IPS DF 6.9 (cell line): Measurements from ENCODE around the gene UGP2.

Experiments
- DNase-seq: peaks from one replicate; pipeline ENCODE4 v3.0.0-alpha.2; 2013; ENCODE audit warnings: low read depth, low spot score
- H3K27ac ChIP-seq: one replicate; pipeline ENCODE4 v1.5.1; 2013; ENCODE audit warnings: low read length, control low read depth
- H3K27me3 ChIP-seq: 2 replicates; pipeline ENCODE4 v1.6.1; 2013; ENCODE audit warnings: mild to moderate bottlenecking, low read length; ENCODE audit not compliant: control insufficient read depth, insufficient read depth
- H3K36me3 ChIP-seq: 2 replicates; pipeline ENCODE4 v1.6.1; 2013; ENCODE audit warnings: low read length; ENCODE audit not compliant: control insufficient read depth, insufficient read depth
- H3K4me1 ChIP-seq: 2 replicates; pipeline ENCODE4 v1.6.1; 2013; ENCODE audit warnings: low read length; ENCODE audit not compliant: control insufficient read depth, insufficient read depth
- H3K4me3 ChIP-seq: 2 replicates; pipeline ENCODE4 v1.5.1; 2013; ENCODE audit warnings: mild to moderate bottlenecking, low read length
- H3K9me3 ChIP-seq: 2 replicates; pipeline ENCODE4 v1.6.1; 2013; ENCODE audit warnings: low read length, inconsistent platforms; ENCODE audit not compliant: control insufficient read depth, insufficient read depth
- WGBS: extraction: QIAGEN DNeasy Blood & Tissue Kit; methylation state at CpG from one replicate; pipeline ENCODE4 v1.1.7; 2013; ENCODE audit warnings: mixed read lengths, missing lambda C conversion rate; ENCODE audit not compliant: insufficient read length, insufficient coverage; 5-methylcytosine and 5-hydroxymethylcytosine counted together

UGP2 gene

GRCh38 chr2:63862806-63863205 lies 21.1 kb downstream of the UGP2 start:
- H3K27me3 ChIP-seq: no peaks in the 10 kb centered on the region
- H3K9me3 ChIP-seq: no peaks in the 10 kb centered on the region
- peaks cover 16% of the 10 kb centered on the region; the same call in 1 of the 2 replicates for H3K36me3 ChIP-seq
- H3K27ac ChIP-seq: no peak overlapping the region
- WGBS: no CpG with 5 or more reads among the region's 1 CpG
- DNase-seq: no peak
- H3K4me3 ChIP-seq: no peak overlapping the region
- no peaks in the 10 kb centered on the region for H3K4me1 ChIP-seq

- Histone ChIP-seq H3K4me1 (no peaks in the 10 kb centered on the region), H3K27me3 (no peaks in the 10 kb centered on the region), H3K27ac (no peak overlapping the region), H3K36me3 (peaks cover 15% of the 10 kb centered on the region; the same call in 1 of the 2 replicates), H3K9me3 (no peaks in the 10 kb centered on the region), H3K4me3 (no peak overlapping the region)
- no peak for DNase-seq
- no CpG with 5 or more reads among the region's 1 CpG for WGBS
Measured at GRCh38 chr2:63863707-63864106, 22.0 kb downstream of the UGP2 start.

- H3K4me1 ChIP-seq: no peaks in the 10 kb centered on the region
- DNase-seq: no peak
- WGBS: no CpG with 5 or more reads among the region's 6 CpGs
- H3K27me3 ChIP-seq: no peaks in the 10 kb centered on the region
- H3K27ac ChIP-seq: no peak overlapping the region
- no peak overlapping the region for H3K4me3 ChIP-seq
- no peaks in the 10 kb centered on the region for H3K9me3 ChIP-seq
- peaks cover 10% of the 10 kb centered on the region; the same call in 1 of the 2 replicates for H3K36me3 ChIP-seq
Measured at GRCh38 chr2:63865159-63865799, 23.6 kb downstream of the UGP2 start.

GRCh38 chr2:63866009-63866709 lies 24.5 kb downstream of the UGP2 start:
- H3K36me3 ChIP-seq: peaks cover 10% of the 10 kb centered on the region; the same call in 1 of the 2 replicates
- no CpG with 5 or more reads among the region's 2 CpGs for WGBS
- no peak for DNase-seq
- H3K4me1 ChIP-seq: no peaks in the 10 kb centered on the region
- H3K4me3 ChIP-seq: no peak overlapping the region
- H3K27me3 ChIP-seq: no peaks in the 10 kb centered on the region
- H3K27ac ChIP-seq: no peak overlapping the region
- H3K9me3 ChIP-seq: no peaks in the 10 kb centered on the region

GRCh38 chr2:63870679-63871078 lies 29.0 kb downstream of the UGP2 start:
- Histone ChIP-seq H3K36me3 (peaks cover 15% of the 10 kb centered on the region; the same call in 1 of the 2 replicates), H3K4me3 (no peak overlapping the region), H3K27me3 (no peaks in the 10 kb centered on the region), H3K4me1 (no peaks in the 10 kb centered on the region), H3K27ac (no peak overlapping the region), H3K9me3 (no peaks in the 10 kb centered on the region)
- WGBS: no CpG with 5 or more reads among the region's 4 CpGs
- DNase-seq: no peak

GRCh38 chr2:63871864-63872263 lies 30.2 kb downstream of the UGP2 start:
- DNase-seq: no peak
- Histone ChIP-seq H3K9me3 (no peaks in the 10 kb centered on the region), H3K4me3 (no peak overlapping the region), H3K27me3 (no peaks in the 10 kb centered on the region), H3K4me1 (0 out of 2 replicates have a peak, but pooled peaks cover 2% of the 10 kb centered on the region), H3K27ac (no peak overlapping the region), H3K36me3 (peaks cover 15% of the 10 kb centered on the region; the same call in 1 of the 2 replicates)
- WGBS: no CpG with 5 or more reads among the region's 4 CpGs

GRCh38 chr2:63872571-63873328 lies 31.1 kb downstream of the UGP2 start:
- H3K4me1 ChIP-seq: 0 out of 2 replicates have a peak, but pooled peaks cover 2% of the 10 kb centered on the region
- no CpG with 5 or more reads among the region's 6 CpGs for WGBS
- H3K27ac ChIP-seq: no peak overlapping the region
- peaks cover 15% of the 10 kb centered on the region; the same call in 1 of the 2 replicates for H3K36me3 ChIP-seq
- DNase-seq: no peak
- no peak overlapping the region for H3K4me3 ChIP-seq
- no peaks in the 10 kb centered on the region for H3K9me3 ChIP-seq
- H3K27me3 ChIP-seq: no peaks in the 10 kb centered on the region

- no peak overlapping the region for H3K4me3 ChIP-seq
- no peak for DNase-seq
- no peaks in the 10 kb centered on the region for H3K9me3 ChIP-seq
- H3K27ac ChIP-seq: no peak overlapping the region
- H3K4me1 ChIP-seq: 0 out of 2 replicates have a peak, but pooled peaks cover 5% of the 10 kb centered on the region
- no CpG with 5 or more reads among the region's 5 CpGs for WGBS
- H3K36me3 ChIP-seq: peaks cover 15% of the 10 kb centered on the region; the same call in 1 of the 2 replicates
- no peaks in the 10 kb centered on the region for H3K27me3 ChIP-seq
Measured at GRCh38 chr2:63874204-63875130, 32.8 kb downstream of the UGP2 start.

- no CpG with 5 or more reads among the region's 1 CpG for WGBS
- 0 out of 2 replicates have a peak, but pooled peaks cover 5% of the 10 kb centered on the region for H3K4me1 ChIP-seq
- no peaks in the 10 kb centered on the region for H3K27me3 ChIP-seq
- H3K27ac ChIP-seq: no peak overlapping the region
- H3K36me3 ChIP-seq: peaks cover 15% of the 10 kb centered on the region; the same call in 1 of the 2 replicates
- H3K9me3 ChIP-seq: no peaks in the 10 kb centered on the region
- no peak for DNase-seq
- H3K4me3 ChIP-seq: no peak overlapping the region
Measured at GRCh38 chr2:63875131-63875527, 33.4 kb downstream of the UGP2 start.
